NCI-H345 (cell line): ENCODE measurements around the gene CCDC92.
"Not testable (repeated sequence)": the region's sequence is repeated elsewhere in the genome, so short reads cannot be mapped to it uniquely, and the experiment has no call there.

Source experiments
- DNase-seq: peaks from one replicate; lab custom pipeline; 2025; lab: John Stamatoyannopoulos, UW

CCDC92 gene

DNA sequence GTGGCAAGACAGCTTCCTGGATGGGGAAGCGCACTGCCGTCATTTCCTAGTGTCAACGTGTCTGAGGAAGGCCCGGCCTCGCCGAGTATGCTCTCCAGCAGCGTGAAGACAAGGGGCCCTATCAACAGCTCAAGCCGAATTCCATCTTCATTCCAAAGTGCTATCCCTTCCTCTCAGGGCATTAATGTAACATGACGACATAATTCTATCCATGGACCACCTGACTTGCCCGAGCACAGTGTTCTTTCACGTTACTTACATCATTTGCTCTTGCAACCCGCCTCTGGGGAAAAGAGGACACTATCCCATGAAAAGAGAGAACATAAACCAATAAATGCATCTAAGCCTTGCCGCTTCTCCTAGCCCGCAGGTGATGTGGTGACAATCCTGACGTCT, 22.9 kb downstream of the CCDC92 start:
- DNase-seq = no peak

DNA sequence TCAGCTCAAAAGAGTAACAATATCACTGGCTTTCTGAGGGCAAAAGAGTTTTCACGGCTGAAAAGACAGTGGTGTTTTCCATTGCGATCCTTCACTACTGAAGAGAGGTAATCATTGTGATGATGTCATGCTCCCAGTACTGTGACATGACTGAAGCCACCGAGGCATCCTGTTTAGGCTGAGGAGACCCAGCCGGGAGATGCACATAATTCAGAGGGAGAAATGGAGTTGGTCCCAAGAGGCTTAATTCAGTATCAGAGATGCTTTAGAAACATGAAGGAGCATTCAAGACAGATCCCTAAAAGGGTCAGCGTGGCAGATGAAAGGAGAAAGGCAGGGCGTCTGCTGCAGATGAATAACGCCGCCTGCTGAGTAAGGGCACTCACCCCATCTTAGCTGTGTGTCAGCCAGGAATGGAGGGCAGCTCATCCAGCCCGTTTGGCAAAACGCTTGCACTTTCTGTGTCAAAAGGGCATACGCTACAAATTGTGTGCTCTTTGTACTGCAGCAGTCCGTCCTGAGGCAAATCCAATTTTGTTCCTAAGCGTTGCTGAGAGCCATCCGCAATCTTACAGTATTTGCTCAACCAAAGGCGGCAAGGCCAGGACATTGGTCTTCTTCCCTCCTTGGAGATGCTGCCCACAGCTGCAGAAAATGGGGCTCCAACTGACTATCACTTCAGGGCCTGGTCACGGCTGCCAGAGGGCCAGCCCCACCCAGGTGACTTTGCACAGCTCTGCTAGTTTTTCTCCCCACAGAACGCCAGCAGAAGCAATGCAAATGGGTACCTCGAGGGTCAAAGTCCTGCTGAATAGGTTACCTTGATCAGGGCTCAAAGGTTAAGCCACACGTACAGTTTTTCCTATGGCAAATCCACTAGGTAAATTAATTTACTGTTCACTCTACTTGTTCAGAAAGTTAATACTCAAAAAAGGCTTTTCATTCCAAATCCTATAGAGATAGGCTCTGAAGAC, 23.5 kb downstream of the CCDC92 start:
- no peak for DNase-seq

DNA sequence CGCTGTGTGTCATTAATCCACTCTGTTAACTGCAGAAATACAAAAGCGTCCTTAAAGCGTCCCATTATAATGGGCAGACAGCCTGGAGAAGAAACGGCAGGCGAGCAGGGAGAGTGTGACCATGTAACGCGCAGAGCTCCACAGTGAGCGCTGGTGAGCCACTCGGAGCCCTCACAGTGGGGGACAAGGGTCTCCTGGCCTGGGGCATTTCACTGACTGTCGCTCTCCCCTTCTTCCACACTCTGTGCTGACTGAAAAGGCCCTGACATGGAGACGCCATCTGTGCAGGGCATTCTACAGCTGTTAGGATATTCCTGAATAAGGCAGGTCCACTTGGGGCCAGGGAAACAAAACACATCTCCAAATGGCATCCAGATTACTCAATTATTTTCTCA, 24.2 kb downstream of the CCDC92 start:
- no peak for DNase-seq

DNA sequence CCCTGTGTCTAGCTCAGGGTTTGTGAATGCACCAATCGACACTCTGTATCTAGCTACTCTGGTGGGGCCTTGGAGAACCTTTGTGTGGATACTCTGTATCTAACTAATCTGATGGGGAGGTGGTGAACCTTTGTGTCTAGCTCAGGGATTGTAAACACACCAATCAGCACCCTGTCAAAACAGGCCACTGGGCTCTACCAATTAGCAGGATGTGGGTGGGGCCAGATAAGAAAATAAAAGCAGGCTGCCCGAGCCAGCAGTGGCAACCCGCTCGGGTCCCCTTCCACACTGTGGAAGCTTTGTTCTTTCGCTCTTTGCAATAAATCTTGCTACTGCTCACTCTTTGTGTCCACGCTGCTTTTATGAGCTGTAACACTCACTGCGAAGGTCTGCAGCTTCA, 25.1 kb downstream of the CCDC92 start:
- DNase-seq = not testable (repeated sequence)

DNA sequence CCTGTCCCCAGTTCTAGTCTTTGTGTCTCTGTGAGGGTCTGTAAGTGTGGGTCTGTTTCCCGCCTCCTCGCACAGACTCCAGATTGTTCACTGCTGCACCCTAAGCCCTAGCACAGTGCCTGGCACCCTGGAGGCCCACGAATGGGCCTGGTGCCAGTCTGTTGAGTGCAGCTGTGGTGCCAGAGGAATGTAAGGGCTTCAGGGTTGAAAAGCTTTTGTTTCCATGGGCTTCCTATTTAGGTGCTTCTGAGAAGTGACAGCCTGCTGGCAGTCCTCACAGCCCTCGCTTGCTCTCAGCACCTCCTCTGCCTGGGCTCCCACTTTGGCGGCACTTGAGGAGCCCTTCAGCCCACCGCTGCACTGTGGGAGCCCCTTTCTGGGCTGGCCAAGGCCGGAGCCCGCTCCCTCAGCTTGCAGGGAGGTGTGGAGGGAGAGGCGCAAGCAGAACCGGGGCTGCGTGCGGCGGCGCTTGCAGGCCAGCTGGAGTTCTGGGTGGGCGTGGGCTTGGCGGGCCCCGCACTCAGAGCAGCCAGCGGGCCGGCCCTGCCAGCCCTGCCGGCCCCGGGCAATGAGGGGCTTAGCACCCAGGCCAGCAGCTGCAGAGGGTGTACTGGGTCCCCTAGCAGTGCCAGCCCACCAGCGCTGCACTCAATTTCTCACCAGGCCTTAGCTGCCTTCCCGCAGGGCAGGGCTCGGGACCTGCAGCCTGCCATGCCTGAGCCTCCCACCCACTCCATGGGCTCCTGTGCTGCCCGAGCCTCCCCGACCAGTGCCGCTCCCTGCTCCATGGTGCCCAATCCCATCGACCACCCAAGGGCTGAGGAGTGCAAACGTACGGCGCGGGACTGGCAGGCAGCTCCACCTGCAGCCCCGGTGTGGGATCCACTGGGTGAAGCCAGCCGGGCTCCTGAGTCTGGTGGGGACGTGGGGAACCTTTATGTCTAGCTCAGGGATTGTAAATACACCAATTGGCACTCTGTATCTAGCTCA, 25.8 kb downstream of the CCDC92 start:
- DNase-seq = not testable (repeated sequence)

DNA sequence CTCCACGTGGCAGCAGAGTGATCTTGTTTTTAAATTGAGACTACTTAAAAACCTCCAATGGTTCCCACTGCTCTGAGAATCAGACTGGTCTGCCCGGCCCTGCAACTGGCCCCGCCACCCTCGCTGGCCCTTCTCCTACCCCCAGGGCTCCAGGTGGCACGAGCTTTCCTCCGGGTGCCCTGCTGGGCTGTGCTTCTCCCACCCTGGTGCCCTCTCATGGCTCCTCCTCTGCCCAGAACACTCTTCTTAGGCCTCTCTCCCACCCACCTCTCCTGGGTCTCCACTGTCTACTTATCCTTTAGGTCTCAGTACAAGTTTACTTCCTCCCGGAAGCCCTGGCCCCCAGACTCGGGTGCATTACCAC, 26.5 kb downstream of the CCDC92 start:
- DNase-seq = no peak

DNA sequence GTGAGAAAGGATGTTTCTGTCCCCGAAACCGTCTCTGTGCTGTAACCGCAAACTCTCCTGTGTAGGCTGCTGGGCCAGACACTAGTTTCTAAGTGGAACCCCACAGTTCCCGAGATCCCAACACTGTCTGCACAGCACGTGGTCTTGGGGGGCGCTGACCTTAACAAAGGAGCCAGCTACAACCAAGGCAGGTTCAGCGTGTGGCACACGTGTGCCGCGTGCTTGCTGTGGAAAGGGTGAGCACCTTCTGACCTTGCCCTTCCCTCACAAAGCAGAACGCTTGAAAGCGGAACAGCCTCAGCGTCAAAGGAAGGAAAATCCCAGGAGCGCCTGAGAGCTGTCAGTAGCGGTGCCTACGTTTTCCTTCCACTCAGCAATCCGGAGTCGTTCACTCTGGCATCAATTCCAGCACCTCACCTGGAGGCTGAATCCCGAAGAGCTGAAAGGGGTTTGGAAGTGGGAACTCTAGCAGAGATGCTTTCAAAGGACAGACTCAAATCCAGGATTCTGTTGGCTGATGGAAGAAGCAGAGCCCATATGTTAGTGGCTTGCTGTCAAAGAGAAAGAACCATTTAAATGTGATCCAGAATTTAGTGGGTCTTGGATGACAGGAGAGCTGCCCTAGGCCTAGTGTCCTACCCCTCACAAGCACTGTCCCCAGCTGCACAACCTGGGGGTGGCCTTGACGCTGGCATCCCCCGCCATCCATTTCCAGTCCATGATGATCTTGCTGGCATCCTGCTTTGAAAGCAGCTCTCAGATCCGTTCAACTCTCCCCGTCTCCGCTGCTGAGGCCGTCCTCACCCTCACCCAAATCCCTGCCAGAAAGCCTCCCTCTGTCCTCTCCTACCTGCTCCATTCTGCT, 27.1 kb downstream of the CCDC92 start:
- DNase-seq = no peak

DNA sequence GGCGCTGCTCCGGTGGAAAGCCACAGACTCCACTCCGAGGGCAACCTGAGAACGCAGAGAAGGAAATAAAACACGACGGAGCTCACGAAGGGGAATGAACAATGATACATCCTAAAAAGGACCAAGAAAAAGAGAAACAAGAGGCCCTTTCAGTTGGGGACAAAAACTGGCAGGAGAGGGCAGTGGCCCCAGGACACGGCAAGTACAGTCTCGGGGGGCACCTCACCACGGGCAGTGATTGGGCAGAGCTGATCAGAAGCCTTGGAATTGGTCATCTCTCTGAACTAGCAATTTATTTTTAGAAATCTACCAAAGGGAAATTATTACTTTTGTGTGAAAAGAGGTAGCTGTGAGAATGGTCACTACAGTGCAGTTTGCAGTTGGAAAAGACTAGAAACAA, 27.9 kb downstream of the CCDC92 start:
- no peak for DNase-seq

DNA sequence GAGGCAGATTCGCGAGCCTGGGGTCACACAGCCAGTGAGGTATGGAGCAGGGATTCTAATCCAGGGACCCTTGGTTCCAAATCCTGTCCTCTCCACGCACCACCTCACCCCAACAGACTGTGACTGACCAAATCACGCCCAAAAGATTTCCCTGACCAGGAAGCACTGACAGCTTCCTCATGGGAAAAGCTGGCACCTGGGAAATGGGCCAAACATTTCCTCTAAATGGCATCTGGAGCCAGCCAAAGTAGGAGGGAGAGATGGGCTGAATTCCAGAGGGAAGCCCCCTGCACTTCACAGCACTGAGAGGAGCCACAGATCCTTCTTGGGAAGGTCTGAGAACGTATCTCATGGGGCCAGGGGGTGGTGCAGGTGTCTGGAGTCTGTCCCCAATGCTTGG, 28.8 kb downstream of the CCDC92 start:
- DNase-seq = no peak

DNA sequence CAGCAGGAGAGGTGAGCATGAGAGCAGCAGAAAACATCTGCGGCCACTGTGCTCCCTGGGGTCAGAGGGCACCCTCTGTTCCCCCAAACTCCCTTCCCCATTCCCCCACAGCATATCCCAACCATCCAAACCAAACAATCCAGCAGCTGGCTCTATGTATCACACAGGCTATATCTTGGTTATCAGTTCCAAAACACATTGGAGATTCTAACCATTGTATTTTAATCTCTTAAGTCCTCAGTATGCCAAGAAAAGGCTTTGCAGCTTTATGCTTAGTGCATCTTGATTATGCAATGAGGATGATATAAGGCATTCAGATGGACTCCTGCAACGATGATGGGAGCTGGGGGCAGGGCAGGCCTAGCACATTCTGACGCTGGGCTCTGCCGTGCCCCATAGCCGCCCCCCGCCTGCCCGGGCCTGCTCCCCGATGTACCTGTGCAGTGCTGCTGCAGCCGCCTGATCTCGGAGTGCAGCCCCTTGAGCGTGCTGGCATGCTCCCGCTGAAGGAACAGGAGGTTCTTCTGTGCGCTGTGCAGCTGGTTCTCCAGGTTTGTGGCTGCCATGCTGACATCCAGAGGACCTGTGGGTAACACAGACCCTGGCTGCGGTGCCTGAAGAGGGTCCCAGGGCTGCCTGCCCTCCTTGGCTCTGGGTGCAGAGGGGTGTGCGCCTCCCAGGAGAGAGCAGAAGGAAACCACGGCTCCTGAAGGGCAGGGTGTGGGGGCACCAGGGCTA, 29.6 kb downstream of the CCDC92 start:
- DNase-seq = no peak

DNA sequence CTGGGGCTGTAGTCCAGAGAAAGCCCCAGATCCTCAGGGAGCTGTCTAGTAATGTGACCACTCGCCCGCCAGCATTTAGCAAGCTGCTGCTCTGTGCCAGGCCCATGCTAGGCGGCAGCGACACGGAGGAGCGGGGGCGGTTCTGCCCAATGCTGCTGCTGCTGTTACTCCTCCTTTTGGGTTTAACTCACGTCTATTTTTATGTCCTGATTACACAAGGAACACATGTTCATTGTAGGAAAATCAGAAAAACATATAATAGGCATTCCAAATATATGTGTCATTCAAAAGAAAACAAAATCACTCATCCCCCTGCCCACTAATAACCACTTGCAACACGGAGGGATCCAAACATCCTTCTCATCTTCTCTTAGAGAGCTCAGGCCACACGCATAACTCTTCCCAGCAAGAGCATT, 30.4 kb downstream of the CCDC92 start:
- no peak for DNase-seq

DNA sequence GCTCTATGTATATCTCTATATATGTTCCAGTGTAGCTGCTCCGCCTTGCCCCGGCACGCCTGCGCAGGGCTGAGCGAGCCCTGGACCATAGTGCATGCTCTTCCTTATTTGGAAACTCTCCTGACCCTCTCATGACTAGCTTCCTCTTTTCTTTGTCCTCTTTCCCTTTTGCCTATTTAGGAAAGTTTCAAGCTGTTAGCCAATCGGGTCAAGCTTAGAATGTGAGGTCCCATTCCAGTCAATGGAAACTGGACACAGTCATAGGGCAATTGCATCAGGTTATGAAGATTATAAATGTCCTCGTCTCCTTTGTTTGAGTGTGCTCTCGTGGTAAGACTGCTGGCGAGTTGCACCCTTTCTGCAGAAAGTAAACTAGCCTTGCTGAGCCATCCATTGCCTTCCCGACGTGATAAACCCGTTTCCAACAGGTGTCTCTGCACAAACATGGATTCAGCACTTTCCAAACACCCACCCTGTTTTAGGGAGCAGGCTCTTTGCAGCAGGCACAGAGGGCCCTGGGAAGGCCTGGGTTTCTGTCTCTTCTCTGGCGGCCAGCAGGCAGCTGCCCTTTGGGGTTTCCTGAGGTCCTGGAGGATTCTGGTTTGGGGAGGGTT, 30.9 kb downstream of the CCDC92 start:
- no peak for DNase-seq

DNA sequence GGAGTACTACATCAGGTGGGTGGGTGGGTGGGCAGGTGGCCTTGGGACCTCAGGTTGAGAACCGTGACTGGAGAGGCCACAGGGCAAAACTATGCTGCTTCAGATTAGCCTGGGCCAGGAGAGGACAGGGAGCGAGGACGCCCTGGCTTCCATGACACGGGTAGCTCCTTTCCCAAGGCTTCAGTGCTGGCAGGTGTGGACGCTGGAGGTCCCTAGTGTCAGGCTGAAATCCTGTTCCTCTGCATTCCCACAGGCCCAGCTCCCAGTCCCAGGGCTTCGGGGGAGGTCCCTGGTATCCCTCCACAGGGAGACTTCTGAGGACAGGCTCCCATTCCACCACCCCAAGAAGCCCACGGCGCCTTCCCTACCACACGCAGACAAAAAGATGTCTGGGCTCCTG, 31.6 kb downstream of the CCDC92 start:
- DNase-seq = no peak

DNA sequence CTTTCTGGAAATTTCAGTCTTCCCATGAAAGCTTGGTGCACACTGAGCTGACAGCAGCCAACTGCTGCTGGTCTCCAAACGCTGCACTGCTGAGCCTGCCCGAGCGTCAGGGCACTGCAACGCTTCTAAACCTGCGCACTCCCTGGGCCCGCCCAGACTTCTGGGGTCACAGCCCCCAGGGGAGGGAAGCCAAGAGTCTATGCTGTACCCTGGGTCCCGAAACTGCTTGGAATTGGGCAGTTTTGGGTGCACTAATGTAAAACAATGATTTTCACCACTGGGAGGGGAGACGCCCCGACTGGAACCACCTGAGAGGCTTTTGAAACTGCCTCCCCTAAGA, 32.0 kb downstream of the CCDC92 start:
- no peak for DNase-seq

DNA sequence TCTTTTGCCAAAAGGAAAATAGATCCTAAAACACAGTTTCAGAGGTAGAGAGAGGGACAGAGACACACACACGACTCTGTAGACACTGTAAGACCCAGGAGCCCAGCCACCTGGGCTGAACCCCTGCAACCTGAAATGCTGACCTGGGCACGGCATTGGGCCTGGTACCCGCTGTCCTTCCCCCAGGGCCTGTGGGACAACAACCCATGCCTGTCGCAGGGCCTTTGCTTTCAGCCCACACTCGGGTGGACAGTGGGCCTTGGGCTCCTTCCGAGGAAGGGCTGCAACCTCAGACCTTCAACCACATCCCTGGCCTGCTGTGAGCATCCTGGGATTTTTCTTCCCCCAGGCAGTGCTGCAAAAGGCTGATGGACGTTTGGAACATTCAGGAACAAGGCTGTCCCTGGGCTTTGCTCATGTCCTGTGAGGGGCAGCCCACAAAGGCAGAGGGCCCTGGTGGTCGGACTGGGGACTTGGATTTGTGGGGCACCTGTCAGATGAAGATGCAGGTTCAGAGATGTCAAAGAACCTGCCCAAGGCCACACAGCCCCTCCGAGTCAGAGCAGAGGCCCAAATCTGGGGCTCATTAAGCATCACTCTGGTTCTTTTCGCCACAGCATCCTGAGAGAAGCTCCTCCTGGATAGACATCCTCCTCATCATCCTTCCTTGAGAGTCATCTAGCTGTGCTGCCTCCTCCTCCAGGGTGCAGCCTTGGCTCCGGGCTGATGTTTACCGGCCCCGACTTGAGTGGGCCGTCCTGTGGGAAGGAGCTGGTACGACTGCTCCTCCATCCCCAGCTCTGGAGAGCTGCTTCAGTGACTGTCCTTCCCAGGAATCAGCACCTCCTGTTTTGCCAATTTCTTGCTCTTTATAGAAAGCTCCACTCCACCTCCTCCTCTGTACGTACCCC, 32.7 kb downstream of the CCDC92 start:
- no peak for DNase-seq

DNA sequence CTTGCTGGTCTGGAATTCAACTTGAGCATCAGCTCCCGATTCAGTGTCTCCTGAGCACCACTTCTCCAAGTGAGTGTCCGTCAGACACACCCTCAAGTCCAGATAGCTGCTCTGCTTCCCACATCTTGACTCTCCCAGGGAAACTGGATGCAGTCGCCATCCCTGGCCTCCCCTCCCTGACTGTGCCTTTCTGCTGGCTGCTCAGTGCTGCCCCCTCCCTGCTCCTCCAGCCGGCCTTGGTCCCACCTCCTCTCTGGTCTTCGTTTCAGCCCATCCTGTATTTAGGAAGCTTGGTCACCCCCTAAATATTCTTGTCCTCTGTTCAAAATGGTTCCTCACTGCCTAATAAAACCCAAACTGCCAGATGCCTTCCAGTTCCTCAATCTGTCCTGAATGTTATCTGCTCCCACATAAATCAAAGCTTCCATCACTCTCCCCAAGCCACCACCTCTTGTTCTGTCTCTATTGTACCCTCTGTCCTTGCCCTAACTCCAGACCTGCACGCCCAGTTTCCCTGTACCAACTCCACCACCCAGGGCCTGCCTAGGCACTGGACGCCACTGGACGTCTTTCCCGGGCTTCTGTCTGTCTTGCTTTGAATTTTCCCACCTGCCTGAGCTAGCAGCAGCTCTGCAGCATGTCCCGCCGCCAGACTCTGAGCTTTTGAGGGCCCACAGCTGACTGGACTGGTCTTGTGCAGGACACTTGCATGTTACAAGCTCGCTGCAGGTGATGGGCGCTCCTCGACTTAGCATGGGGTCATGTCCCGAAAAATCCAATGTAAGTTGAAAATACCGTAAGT, 33.8 kb downstream of the CCDC92 start:
- no peak for DNase-seq

DNA sequence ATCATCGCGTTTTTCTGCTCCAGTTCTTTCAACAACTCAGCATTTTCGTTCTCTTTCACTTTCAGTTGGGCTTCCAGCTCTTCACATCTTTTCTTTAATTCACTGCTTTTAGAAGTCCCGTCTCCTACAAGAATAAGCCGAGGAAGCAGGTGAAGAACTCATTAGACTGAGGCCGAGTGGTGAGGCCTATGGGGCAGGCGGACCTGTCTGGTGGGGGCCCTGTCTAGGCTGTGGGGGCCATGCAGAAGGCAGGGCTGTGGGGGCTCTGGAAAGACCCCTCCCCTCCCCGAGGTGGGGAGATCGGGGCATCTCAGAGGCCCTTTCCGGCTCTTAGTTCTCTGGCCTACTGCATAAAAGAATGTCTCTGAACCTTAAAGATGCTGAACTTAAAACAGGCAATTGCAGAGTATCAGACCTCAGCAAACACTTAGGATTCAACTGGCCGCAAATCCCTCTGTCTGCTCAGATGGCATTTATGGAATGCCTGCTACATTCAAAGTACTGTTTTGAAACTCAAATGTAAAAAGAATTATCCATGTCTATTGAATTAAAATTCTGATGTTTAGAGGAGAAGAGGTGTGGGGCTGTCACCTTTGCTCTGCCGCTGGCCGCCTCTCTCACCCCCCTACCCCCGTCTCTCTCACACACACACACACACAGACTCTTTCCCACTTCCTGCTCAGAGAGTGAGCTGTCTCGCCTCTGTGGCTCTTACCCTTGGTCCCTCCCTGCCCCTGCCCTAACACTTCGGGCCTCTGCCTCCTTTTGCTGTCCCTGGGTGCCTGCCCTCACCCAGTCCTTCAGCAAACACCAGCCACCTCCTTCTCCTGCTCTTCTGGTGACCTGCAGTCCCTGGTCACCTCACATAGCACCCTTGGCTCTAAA, 34.7 kb downstream of the CCDC92 start:
- DNase-seq = no peak
